GM12865 (cell line): ENCODE results near the gene GAMT.
"Not testable (repeated sequence)": the region's sequence is repeated elsewhere in the genome, so short reads cannot be mapped to it uniquely, and the experiment has no call there.

Experiments
- DNase-seq: peaks from one replicate; pipeline ENCODE4 v3.0.0; 2010; ENCODE audit warnings: low read depth
- H3K4me3 ChIP-seq: 2 replicates; pipeline ENCODE4 v1.5.1; 2011; ENCODE audit warnings: mild to moderate bottlenecking, low read depth, low read length, control low read depth
- CTCF ChIP-seq: IDR thresholded peaks from 2 replicates; pipeline ENCODE4 v1.5.1; 2011; ENCODE audit warnings: low read length, control low read depth, low read depth, inconsistent platforms; ENCODE audit not compliant: insufficient read depth; ENCODE audit errors: missing control alignments

GAMT gene

GRCh38 chr19:1422943-1423342 is 21.6 kb upstream of the GAMT start:
- TF ChIP-seq CTCF, result no peak
- H3K4me3 ChIP-seq, result no peak overlapping the region
- DNase-seq, result no peak

GRCh38 chr19:1422360-1422759 is 21.0 kb upstream of the GAMT start:
- no peak for DNase-seq
- no peak overlapping the region for H3K4me3 ChIP-seq

GRCh38 chr19:1421958-1422305 is 20.6 kb upstream of the GAMT start:
- no peak for DNase-seq
- TF ChIP-seq CTCF, result no peak
- H3K4me3 ChIP-seq, result no peak overlapping the region

More at GRCh38 chr19:1422360-1422759, 21.0 kb upstream of the GAMT start:
- no peak for TF ChIP-seq CTCF

- no peak for DNase-seq
- TF ChIP-seq CTCF, result no peak
- no peak overlapping the region for H3K4me3 ChIP-seq
These were observed 20.0 kb upstream of the GAMT start for GRCh38 chr19:1421218-1421957.

- TF ChIP-seq CTCF, result no peak
- no peak for DNase-seq
- H3K4me3 ChIP-seq, result no peak overlapping the region
These were observed 19.2 kb upstream of the GAMT start for GRCh38 chr19:1420590-1420989.

- not testable (repeated sequence) for H3K4me3 ChIP-seq, DNase-seq
These were observed 18.7 kb upstream of the GAMT start for GRCh38 chr19:1420085-1420484.

- DNase-seq, result no peak
- no peak overlapping the region for H3K4me3 ChIP-seq
- no peak for TF ChIP-seq CTCF
These were observed 17.8 kb upstream of the GAMT start for GRCh38 chr19:1418951-1419738.
